ENCODE results near the gene NAIP. TPM values are rescaled to one million over a fixed set of nuclear protein-coding genes. Genes with fewer than 3 reads are reported as not detected.
"Not testable (repeated sequence)": the region's sequence is repeated elsewhere in the genome, so short reads cannot be mapped to it uniquely, and the experiment has no call there.

The NAIP gene
- total and polyA plus RNA-seq, 2 of the 4 experiments (the other 2 are of a cell fraction): 1.3 to 2.2 TPM

GRCh38 chr5:70964531-70964930 is 60.6 kb downstream of the NAIP start:
- H2BK5ac ChIP-seq (ENCODE audit: low read depth, low read length, poor library complexity, severe bottlenecking); H2BK20ac ChIP-seq (ENCODE audit: low read depth, low read length); BruUV-seq (replicated peaks); H3K56ac ChIP-seq (ENCODE audit: extremely low read depth, insufficient read depth, low read length); H3K4ac ChIP-seq (ENCODE audit: low read depth, low read length); H3K14ac ChIP-seq (replicated peaks; ENCODE audit: low read depth, low read length); DNase-seq; H3K79me1 ChIP-seq (ENCODE audit: low read depth in 1 of 2, low read length in 2 of 2); H3K36me3 ChIP-seq (ENCODE audit: control insufficient read depth, insufficient read depth, low read length); H3K4me2 ChIP-seq (ENCODE audit: low read depth, low read length); H2BK15ac ChIP-seq (ENCODE audit: low read depth, low read length); CTCF ChIA-PET; H3K9me3 ChIP-seq (ENCODE audit: control insufficient read depth, insufficient read depth, low read length); H3K18ac ChIP-seq (ENCODE audit: low read depth, low read length); H4K91ac ChIP-seq (ENCODE audit: insufficient read depth, low read depth, low read length); H3K9ac ChIP-seq (ENCODE audit: low read depth, low read length); H4K5ac ChIP-seq (ENCODE audit: low read depth, low read length); H2AFZ ChIP-seq (replicated peaks; ENCODE audit: low read length, poor library complexity); H4K8ac ChIP-seq (ENCODE audit: low read depth in 2 of 2, low read length in 2 of 2); H3K4me1 ChIP-seq (ENCODE audit: control insufficient read depth, insufficient read depth, low read length); ATAC-seq (ENCODE audit: low read depth); intact Hi-C loops (cut with micrococcal nuclease); H3K27ac ChIP-seq (ENCODE audit: insufficient read depth, low read length); H3K27me3 ChIP-seq (ENCODE audit: control insufficient read depth, insufficient read depth, low read length); H3K4me3 ChIP-seq (ENCODE audit: insufficient read depth, low read depth, low read length); H3K23ac ChIP-seq (ENCODE audit: low read depth, low read length); H4K20me1 ChIP-seq (ENCODE audit: insufficient read depth, low read length); POLR2A ChIA-PET (ENCODE audit: unreplicated experiment); H2AK5ac ChIP-seq (ENCODE audit: low read depth, low read length); dilution Hi-C loops (cut with HindIII; ENCODE audit: low sequenced_read_pairs, unreplicated experiment); H2BK120ac ChIP-seq (ENCODE audit: low read depth, low read length); H3K9me1 ChIP-seq (ENCODE audit: insufficient read depth, low read length); in situ Hi-C loops (cut with MboI; ENCODE audit: low sequenced_read_pairs); H2AK9ac ChIP-seq (replicated peaks; ENCODE audit: low read depth, low read length, poor library complexity): not testable (repeated sequence)

- H4K91ac ChIP-seq (ENCODE audit: insufficient read depth, low read depth, low read length); H3K4ac ChIP-seq (ENCODE audit: low read depth, low read length); H2BK120ac ChIP-seq (ENCODE audit: low read depth, low read length); BruUV-seq (replicated peaks); H3K27me3 ChIP-seq (ENCODE audit: control insufficient read depth, insufficient read depth, low read length); DNase-seq; H4K8ac ChIP-seq (ENCODE audit: low read depth in 2 of 2, low read length in 2 of 2); H3K27ac ChIP-seq (ENCODE audit: insufficient read depth, low read length); H3K9me1 ChIP-seq (ENCODE audit: insufficient read depth, low read length); H3K9me3 ChIP-seq (ENCODE audit: control insufficient read depth, insufficient read depth, low read length); in situ Hi-C loops (cut with MboI; ENCODE audit: low sequenced_read_pairs); intact Hi-C loops (cut with micrococcal nuclease); H2AK9ac ChIP-seq (replicated peaks; ENCODE audit: low read depth, low read length, poor library complexity); H3K36me3 ChIP-seq (ENCODE audit: control insufficient read depth, insufficient read depth, low read length); H3K14ac ChIP-seq (replicated peaks; ENCODE audit: low read depth, low read length); H3K9ac ChIP-seq (ENCODE audit: low read depth, low read length); H2AFZ ChIP-seq (replicated peaks; ENCODE audit: low read length, poor library complexity); H2BK15ac ChIP-seq (ENCODE audit: low read depth, low read length); ATAC-seq (ENCODE audit: low read depth); H4K5ac ChIP-seq (ENCODE audit: low read depth, low read length); H3K23ac ChIP-seq (ENCODE audit: low read depth, low read length); H2BK20ac ChIP-seq (ENCODE audit: low read depth, low read length); H2BK5ac ChIP-seq (ENCODE audit: low read depth, low read length, poor library complexity, severe bottlenecking); H3K4me2 ChIP-seq (ENCODE audit: low read depth, low read length); H3K56ac ChIP-seq (ENCODE audit: extremely low read depth, insufficient read depth, low read length); POLR2A ChIA-PET (ENCODE audit: unreplicated experiment); H4K20me1 ChIP-seq (ENCODE audit: insufficient read depth, low read length); H3K4me3 ChIP-seq (ENCODE audit: insufficient read depth, low read depth, low read length); CTCF ChIA-PET; H3K79me1 ChIP-seq (ENCODE audit: low read depth in 1 of 2, low read length in 2 of 2); H3K4me1 ChIP-seq (ENCODE audit: control insufficient read depth, insufficient read depth, low read length); H3K18ac ChIP-seq (ENCODE audit: low read depth, low read length); dilution Hi-C loops (cut with HindIII; ENCODE audit: low sequenced_read_pairs, unreplicated experiment); H2AK5ac ChIP-seq (ENCODE audit: low read depth, low read length): not testable (repeated sequence)
- WGBS, 2 experiments (ENCODE audit: extremely low coverage in 2 of 2, insufficient read length in 1 of 2): no CpG with 5 or more reads among the region's 10 CpGs
Observed at GRCh38 chr5:70953068-70953467, 72.1 kb downstream of the NAIP start.

All from IMR-90 (cell line).